ENCODE measurements around the gene SMG5. TPM values are rescaled to one million over a fixed set of nuclear protein-coding genes. Genes with fewer than 3 reads are reported as not detected.

The SMG5 gene
- polyA plus RNA-seq, 3 donors from 2014 or later, result 3.8 to 29.4 (median 8.5) TPM

- peak overlapping the region in 1 of 6 donors; percentile 20 for H3K27ac Mint-ChIP-seq
- no peak for DNase-seq
- H3K27me3 Mint-ChIP-seq (ENCODE audit: low read depth in 3 of 3), result peaks cover 2 to 4% (median 3%) of the 10 kb centered on the region in 3 donors
- H3K4me3 Mint-ChIP-seq, result peak overlapping the region in 2 of 5 donors; percentile 54 to 67
- peaks cover 3 to 6% (median 6%) of the 10 kb centered on the region in 3 donors for H3K36me3 Mint-ChIP-seq
- H3K4me1 Mint-ChIP-seq, result peaks cover 16% of the 10 kb centered on the region in 2 donors
- H3K9me3 Mint-ChIP-seq, result no peaks in the 10 kb centered on the region
Observed at GRCh38 chr1:156246781-156247459, 35.7 kb downstream of the SMG5 start.

- peaks cover 2 to 4% (median 3%) of the 10 kb centered on the region in 3 donors for H3K27me3 Mint-ChIP-seq (ENCODE audit: low read depth in 3 of 3)
- H3K4me1 Mint-ChIP-seq, result peaks cover 16% of the 10 kb centered on the region in 2 donors
- DNase-seq, result no peak
- H3K4me3 Mint-ChIP-seq, result peak overlapping the region; percentile 35 to 67 (median 61)
- H3K36me3 Mint-ChIP-seq, result peaks cover 3 to 6% (median 6%) of the 10 kb centered on the region in 3 donors
- no peaks in the 10 kb centered on the region for H3K9me3 Mint-ChIP-seq
- peak overlapping the region in 2 of 6 donors; percentile 16 to 68 for H3K27ac Mint-ChIP-seq
Observed at GRCh38 chr1:156246241-156246780, 36.3 kb downstream of the SMG5 start.

DNA sequence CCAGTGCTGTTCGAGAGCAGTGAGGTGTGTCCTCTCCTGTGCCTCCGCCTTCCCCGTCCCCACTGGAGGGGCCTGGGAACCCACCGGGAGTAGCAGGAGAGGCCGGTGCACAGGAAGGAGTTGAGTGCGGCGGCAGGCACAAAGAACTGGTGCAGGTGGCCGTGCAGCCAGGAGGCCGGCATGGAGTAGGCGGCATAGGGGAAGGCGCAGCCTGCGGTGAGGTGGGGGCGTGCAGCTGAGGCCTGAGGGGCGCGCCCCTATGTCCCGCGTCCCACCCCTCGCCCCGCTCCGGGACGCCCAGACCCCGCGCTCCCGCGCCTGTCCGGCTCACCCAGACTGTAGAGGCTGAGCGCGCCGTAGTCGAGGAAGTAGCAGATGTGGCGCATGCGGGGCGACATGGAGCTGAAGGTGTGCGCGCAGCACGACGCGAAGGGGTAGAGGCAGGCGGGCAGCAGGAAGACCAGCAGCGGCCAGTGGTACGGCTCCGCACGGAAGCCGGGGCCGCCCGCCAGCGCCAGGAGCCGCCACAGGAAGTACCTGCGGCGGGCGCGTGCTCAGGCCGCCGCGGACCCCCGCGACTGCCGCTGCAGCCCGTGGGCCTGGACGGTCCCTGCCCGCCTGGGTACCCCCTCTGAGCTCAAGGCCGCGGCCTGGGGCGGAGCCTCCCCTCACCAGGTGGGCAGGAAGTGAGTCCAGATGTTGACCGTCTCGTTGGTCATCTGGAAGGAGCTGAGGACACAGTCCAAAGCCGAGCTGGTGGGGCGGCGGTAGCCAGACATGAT is 37.0 kb downstream of the SMG5 start:
- H3K4me1 Mint-ChIP-seq, result peaks cover 16% of the 10 kb centered on the region in 2 donors
- H3K9me3 Mint-ChIP-seq, result no peaks in the 10 kb centered on the region
- DNase-seq, result peak; percentile 38 to 53 (median 44)
- peaks cover 3% of the 10 kb centered on the region in 3 donors for H3K36me3 Mint-ChIP-seq
- H3K27me3 Mint-ChIP-seq (ENCODE audit: low read depth in 3 of 3), result peaks cover 2 to 4% (median 3%) of the 10 kb centered on the region in 3 donors
- H3K4me3 Mint-ChIP-seq, result peak overlapping the region; percentile 84 to 92 (median 86)
- H3K27ac Mint-ChIP-seq, result peak overlapping the region in 5 of 6 donors; percentile 57 to 73 (median 69)

GRCh38 chr1:156244712-156245111 is 37.9 kb downstream of the SMG5 start:
- DNase-seq, result no peak
- peak overlapping the region in 2 of 6 donors; percentile 69 to 72 for H3K27ac Mint-ChIP-seq
- peak overlapping the region; percentile 84 to 92 (median 86) for H3K4me3 Mint-ChIP-seq
- H3K4me1 Mint-ChIP-seq, result peaks cover 16% of the 10 kb centered on the region in 2 donors
- H3K9me3 Mint-ChIP-seq, result no peaks in the 10 kb centered on the region
- H3K27me3 Mint-ChIP-seq (ENCODE audit: low read depth in 3 of 3), result peaks cover 2 to 4% (median 3%) of the 10 kb centered on the region in 3 donors
- peaks cover 0 to 4% (median 4%) of the 10 kb centered on the region in 3 donors for H3K36me3 Mint-ChIP-seq

GRCh38 chr1:156244126-156244525 is 38.5 kb downstream of the SMG5 start:
- Mint-ChIP-seq H3K36me3 (peaks cover 0 to 5% (median 4%) of the 10 kb centered on the region in 3 donors), H3K9me3 (no peaks in the 10 kb centered on the region), H3K4me3 (peak overlapping the region in 4 of 5 donors; percentile 86 to 92 (median 88)), H3K4me1 (peaks cover 16% of the 10 kb centered on the region in 2 donors), H3K27me3 (ENCODE audit: low read depth in 3 of 3) (peaks cover 1 to 4% (median 2%) of the 10 kb centered on the region in 3 donors), H3K27ac (peak overlapping the region in 1 of 6 donors; percentile 45)
- no peak for DNase-seq

DNA sequence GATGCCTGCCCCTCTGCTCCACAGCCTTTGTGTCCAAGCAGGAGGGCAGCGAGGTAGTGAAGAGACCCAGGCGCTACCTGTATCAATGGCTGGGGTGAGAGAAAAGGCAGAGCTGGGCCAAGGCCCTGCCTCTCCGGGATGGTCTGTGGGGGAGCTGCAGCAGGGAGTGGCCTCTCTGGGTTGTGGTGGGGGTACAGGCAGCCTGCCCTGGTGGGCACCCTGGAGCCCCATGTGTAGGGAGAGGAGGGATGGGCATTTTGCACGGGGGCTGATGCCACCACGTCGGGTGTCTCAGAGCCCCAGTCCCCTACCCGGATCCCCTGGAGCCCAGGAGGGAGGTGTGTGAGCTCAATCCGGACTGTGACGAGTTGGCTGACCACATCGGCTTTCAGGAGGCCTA is 39.9 kb downstream of the SMG5 start:
- Mint-ChIP-seq H3K27ac (no peak overlapping the region), H3K4me1 (peaks cover 16% of the 10 kb centered on the region in 2 donors), H3K36me3 (peaks cover 5 to 12% (median 6%) of the 10 kb centered on the region in 3 donors), H3K27me3 (ENCODE audit: low read depth in 3 of 3) (peaks cover 1 to 4% (median 2%) of the 10 kb centered on the region in 3 donors), H3K9me3 (no peaks in the 10 kb centered on the region), H3K4me3 (no peak overlapping the region)
- DNase-seq, result no peak

GRCh38 chr1:156241926-156242325 is 40.7 kb downstream of the SMG5 start, which contains the start of gene BGLAP:
Gene BGLAP (plus strand): TSS chr1:156242184. CDS start chr1:156242232, 48 bp downstream.
- Mint-ChIP-seq H3K36me3 (peaks cover 9 to 16% (median 10%) of the 10 kb centered on the region in 3 donors), H3K4me3 (no peak within 1 kb of the TSS), H3K27ac (no peak within 1 kb of the TSS), H3K4me1 (peaks cover 16% of the 10 kb centered on the region in 2 donors), H3K9me3 (no peaks in the 10 kb centered on the region), H3K27me3 (ENCODE audit: low read depth in 3 of 3) (peaks cover 1 to 4% (median 2%) of the 10 kb centered on the region in 3 donors)
- no peak for DNase-seq

- Mint-ChIP-seq H3K27ac (no peak overlapping the region), H3K4me3 (no peak overlapping the region), H3K4me1 (peaks cover 16% of the 10 kb centered on the region in 2 donors), H3K36me3 (peaks cover 9 to 21% (median 12%) of the 10 kb centered on the region in 3 donors), H3K27me3 (ENCODE audit: low read depth in 3 of 3) (peaks cover 1 to 4% (median 2%) of the 10 kb centered on the region in 3 donors), H3K9me3 (no peaks in the 10 kb centered on the region)
- no peak for DNase-seq
Observed at GRCh38 chr1:156241311-156241811, 41.3 kb downstream of the SMG5 start.

GRCh38 chr1:156238248-156238647 is 44.4 kb downstream of the SMG5 start:
- Mint-ChIP-seq H3K9me3 (no peaks in the 10 kb centered on the region), H3K27ac (no peak overlapping the region), H3K27me3 (ENCODE audit: low read depth in 3 of 3) (peaks cover 0 to 4% (median 0%) of the 10 kb centered on the region in 3 donors), H3K4me1 (no peaks in the 10 kb centered on the region), H3K4me3 (no peak overlapping the region), H3K36me3 (peaks cover 9 to 25% (median 12%) of the 10 kb centered on the region in 3 donors)
- DNase-seq, result no peak

GRCh38 chr1:156236164-156236563 is 46.5 kb downstream of the SMG5 start:
- Mint-ChIP-seq H3K9me3 (no peaks in the 10 kb centered on the region), H3K4me3 (no peak overlapping the region), H3K36me3 (peaks cover 9 to 25% (median 12%) of the 10 kb centered on the region in 3 donors), H3K27me3 (ENCODE audit: low read depth in 3 of 3) (peaks cover 0 to 6% (median 5%) of the 10 kb centered on the region in 3 donors), H3K27ac (no peak overlapping the region), H3K4me1 (no peaks in the 10 kb centered on the region)
- no peak for DNase-seq

GRCh38 chr1:156233426-156234127 is 49.0 kb downstream of the SMG5 start:
- no peaks in the 10 kb centered on the region for H3K9me3 Mint-ChIP-seq
- H3K27me3 Mint-ChIP-seq (ENCODE audit: low read depth in 3 of 3), result peaks cover 2 to 6% (median 5%) of the 10 kb centered on the region in 3 donors
- DNase-seq, result no peak
- H3K4me3 Mint-ChIP-seq, result no peak overlapping the region
- H3K36me3 Mint-ChIP-seq, result peaks cover 4 to 26% (median 15%) of the 10 kb centered on the region in 3 donors
- peak overlapping the region in 1 of 6 donors; percentile 40 for H3K27ac Mint-ChIP-seq
- no peaks in the 10 kb centered on the region for H3K4me1 Mint-ChIP-seq

GRCh38 chr1:156232201-156232894 is 50.3 kb downstream of the SMG5 start:
- DNase-seq, result no peak
- peaks cover 9 to 23% (median 12%) of the 10 kb centered on the region in 3 donors for H3K36me3 Mint-ChIP-seq
- H3K27me3 Mint-ChIP-seq (ENCODE audit: low read depth in 3 of 3), result peaks cover 2 to 6% (median 5%) of the 10 kb centered on the region in 3 donors
- no peaks in the 10 kb centered on the region for H3K9me3 Mint-ChIP-seq
- peak overlapping the region in 1 of 6 donors; percentile 50 for H3K27ac Mint-ChIP-seq
- no peaks in the 10 kb centered on the region for H3K4me1 Mint-ChIP-seq
- no peak overlapping the region for H3K4me3 Mint-ChIP-seq

All from immature natural killer cell (primary cell).